GM19328 (cell line): Measurements from ENCODE around the gene GIPC2.
"Not testable (repeated sequence)": the region's sequence is repeated elsewhere in the genome, so short reads cannot be mapped to it uniquely, and the experiment has no call there.

Experiments
- ATAC-seq: cut with Tn5 transposase; IDR thresholded peaks from one replicate; pipeline ENCODE4 v1.9.1; 2021; ENCODE audit warnings: mild to moderate bottlenecking, moderate library complexity; ENCODE audit not compliant: unreplicated experiment

GIPC2 gene

GRCh38 chr1:78092643-78093042, 46.9 kb downstream of the GIPC2 start:
- ATAC-seq: no peak

GRCh38 chr1:78093560-78093959, 47.8 kb downstream of the GIPC2 start:
- no peak for ATAC-seq

GRCh38 chr1:78094639-78095038, 48.9 kb downstream of the GIPC2 start:
- no peak for ATAC-seq

- ATAC-seq: no peak
These were observed 49.8 kb downstream of the GIPC2 start for GRCh38 chr1:78095593-78095992.

- ATAC-seq: no peak
These were observed 50.3 kb downstream of the GIPC2 start for GRCh38 chr1:78096017-78096416.

GRCh38 chr1:78096976-78097375, 51.2 kb downstream of the GIPC2 start:
- ATAC-seq: no peak

GRCh38 chr1:78101051-78101450, 55.3 kb downstream of the GIPC2 start:
- ATAC-seq: no peak

GRCh38 chr1:78101514-78101913, 55.7 kb downstream of the GIPC2 start:
- no peak for ATAC-seq

GRCh38 chr1:78102082-78102481, 56.3 kb downstream of the GIPC2 start:
- ATAC-seq: no peak

GRCh38 chr1:78102916-78103315, 57.1 kb downstream of the GIPC2 start:
- no peak for ATAC-seq

- ATAC-seq: no peak
These were observed 58.6 kb downstream of the GIPC2 start for GRCh38 chr1:78104322-78104721.

- not testable (repeated sequence) for ATAC-seq
These were observed 63.9 kb downstream of the GIPC2 start for GRCh38 chr1:78109659-78110058.

GRCh38 chr1:78113156-78113916, 67.6 kb downstream of the GIPC2 start:
- no peak for ATAC-seq

- peak; percentile 93 for ATAC-seq
These were observed 68.5 kb downstream of the GIPC2 start for GRCh38 chr1:78114034-78114956.

GRCh38 chr1:78120485-78120884, 74.7 kb downstream of the GIPC2 start:
- ATAC-seq: not testable (repeated sequence)

- no peak for ATAC-seq
These were observed 75.9 kb downstream of the GIPC2 start for GRCh38 chr1:78121710-78122109.

- ATAC-seq: no peak
These were observed 76.6 kb downstream of the GIPC2 start for GRCh38 chr1:78122389-78122788.

- ATAC-seq: no peak
These were observed 80.7 kb downstream of the GIPC2 start for GRCh38 chr1:78126506-78126905.

- no peak for ATAC-seq
These were observed 86.6 kb downstream of the GIPC2 start for GRCh38 chr1:78132174-78132947.

GRCh38 chr1:78132948-78133322, 87.2 kb downstream of the GIPC2 start:
- ATAC-seq: no peak

- no peak for ATAC-seq
These were observed 90.9 kb downstream of the GIPC2 start for GRCh38 chr1:78136680-78137079.
